Lung (tissue), 12 donors: ENCODE measurements around the gene VARS2. TPM values are rescaled to one million over a fixed set of nuclear protein-coding genes. Genes with fewer than 3 reads are reported as not detected.
A peak's percentile ranks its signal among the peaks of the same experiment; 100 is the strongest.
"Not testable (repeated sequence)": the region's sequence is repeated elsewhere in the genome, so short reads cannot be mapped to it uniquely, and the experiment has no call there.

Experiments
- ATAC-seq: fragments of 200-7000 bp; cut with Tn5 transposase; one replicate; pipeline ENCODE4 v1.9.1; 2020; ENCODE audit warnings: moderate number of reproducible peaks; ENCODE audit not compliant: insufficient read depth, low FRiP score
- DNase-seq, 3 donors: peaks; one replicate each; pipeline ENCODE4 v3.0.0-alpha.2; 2013 to 2017
- H3K27ac ChIP-seq, 2 donors: one replicate each; pipeline ENCODE4 v1.5.1; 2013; ENCODE audit warnings: mild to moderate bottlenecking in 2 of 2, moderate library complexity in 2 of 2, control low read depth in 1 of 2, inconsistent platforms in 1 of 2, low read depth in 1 of 2, low read length in 1 of 2
- H3K27me3 ChIP-seq, 3 donors: one replicate each; pipeline ENCODE4 v1.5.1; 2013; ENCODE audit warnings: low read length in 2 of 3; ENCODE audit not compliant: control insufficient read depth in 3 of 3, insufficient read depth in 3 of 3
- H3K36me3 ChIP-seq, 4 donors: one replicate each; pipeline ENCODE4 v1.5.1; 2013; ENCODE audit warnings: low read length in 4 of 4, mild to moderate bottlenecking in 1 of 4, moderate library complexity in 1 of 4; ENCODE audit not compliant: control insufficient read depth in 4 of 4, insufficient read depth in 4 of 4
- H3K4me1 ChIP-seq, 5 donors: one replicate each; pipeline ENCODE4 v1.5.1; 2013; ENCODE audit warnings: low read length in 5 of 5, mild to moderate bottlenecking in 2 of 5, moderate library complexity in 1 of 5; ENCODE audit not compliant: control insufficient read depth in 5 of 5, insufficient read depth in 5 of 5
- H3K4me3 ChIP-seq: one replicate; pipeline ENCODE4 v1.5.1; 2013; ENCODE audit warnings: mild to moderate bottlenecking, control low read depth, moderate library complexity
- H3K9ac ChIP-seq, 2 donors: one replicate each; pipeline ENCODE4 v1.5.1; 2013; ENCODE audit warnings: low read length in 2 of 2, control low read depth in 1 of 2; ENCODE audit not compliant: insufficient read depth in 1 of 2
- H3K9me3 ChIP-seq, 4 donors: one replicate each; pipeline ENCODE4 v1.5.1; 2013; ENCODE audit warnings: low read length in 3 of 4, mild to moderate bottlenecking in 1 of 4, moderate library complexity in 1 of 4; ENCODE audit not compliant: control insufficient read depth in 4 of 4, insufficient read depth in 3 of 4
- CTCF ChIP-seq: IDR thresholded peaks from 2 replicates; pipeline ENCODE4 v1.5.1; 2012; ENCODE audit warnings: mild to moderate bottlenecking; ENCODE audit errors: control extremely low read depth, extremely low read depth
- WGBS, 2 donors: extraction: QIAGEN DNeasy Blood & Tissue Kit; methylation state at CpG; one replicate each; pipeline ENCODE4 v1.1.7; 2013; 5-methylcytosine and 5-hydroxymethylcytosine counted together
- polyA plus RNA-seq, 2 donors: library from polyadenylated mRNA; stranded (reverse); fragments of 200-250 nt; gene quantifications; one replicate each; pipeline ENCODE4 v1.2.1, GENCODE V29; 2013
- total RNA-seq, 2 donors: library from RNA; depleted of rRNA in 1 of 2; stranded (reverse); fragments of >200 nt in 1 of 2; gene quantifications; one replicate each; pipeline ENCODE4 v1.2.1, GENCODE V29; 2014 to 2021
- donor health status: control.
- donor health status: control.
- donor health status: Bipolar disorder and iron deficiency.
- donor health status: healthy.
- donor health status: DM: yes; HTN: yes; CAD: no.

The VARS2 gene
- total and polyA plus RNA-seq, 4 donors = 17.4 to 38.4 (median 25.5) TPM

GRCh38 chr6:30917487-30917886, 3.4 kb downstream of the VARS2 start:
- DNase-seq (no peak), ATAC-seq (no peak)
- H3K9me3 ChIP-seq = no peaks in the 10 kb centered on the region
- no peak overlapping the region for H3K4me3 ChIP-seq
- H3K36me3 ChIP-seq = peaks cover 7 to 34% (median 11%) of the 10 kb centered on the region in 4 donors
- no peak overlapping the region for H3K9ac ChIP-seq
- H3K27me3 ChIP-seq = no peaks in the 10 kb centered on the region
- no peak for TF ChIP-seq CTCF
- WGBS, 2 donors = 89 to 94% methylated on average over 8 of the region's 8 CpGs
- H3K27ac ChIP-seq = no peak overlapping the region
- peaks cover 0 to 21% (median 15%) of the 10 kb centered on the region in 5 donors for H3K4me1 ChIP-seq

GRCh38 chr6:30918670-30919069, 4.6 kb downstream of the VARS2 start:
- WGBS, 2 donors = 83 to 90% methylated on average over 8 of the region's 8 CpGs
- ATAC-seq (no peak), DNase-seq (no peak)
- Histone ChIP-seq H3K36me3 (peaks cover 7 to 46% (median 19%) of the 10 kb centered on the region in 4 donors), H3K9ac (no peak overlapping the region), H3K27me3 (no peaks in the 10 kb centered on the region), H3K4me3 (no peak overlapping the region), H3K9me3 (no peaks in the 10 kb centered on the region), H3K27ac (no peak overlapping the region), H3K4me1 (peaks cover 0 to 16% (median 11%) of the 10 kb centered on the region in 5 donors)
- TF ChIP-seq CTCF = no peak

- H3K4me3 ChIP-seq = no peak overlapping the region
- no peak overlapping the region for H3K27ac ChIP-seq
- TF ChIP-seq CTCF = no peak
- no peaks in the 10 kb centered on the region for H3K27me3 ChIP-seq
- H3K36me3 ChIP-seq = peaks cover 7 to 64% (median 21%) of the 10 kb centered on the region in 4 donors
- 93 to 94% methylated on average over 7 of the region's 7 CpGs for WGBS, 2 donors
- no peak overlapping the region for H3K9ac ChIP-seq
- ATAC-seq = no peak
- peaks cover 0 to 3% (median 0%) of the 10 kb centered on the region in 4 donors for H3K9me3 ChIP-seq
- no peak for DNase-seq
- H3K4me1 ChIP-seq = no peaks in the 10 kb centered on the region
Measured at GRCh38 chr6:30922447-30922852, 8.4 kb downstream of the VARS2 start.

GRCh38 chr6:30924040-30924627, 10.1 kb downstream of the VARS2 start:
- H3K9me3 ChIP-seq, DNase-seq, H3K4me3 ChIP-seq, H3K27me3 ChIP-seq, H3K4me1 ChIP-seq, ATAC-seq, H3K9ac ChIP-seq: not testable (repeated sequence)
- WGBS, 2 donors = 90% methylated on average over 9 of the region's 9 CpGs
- peak overlapping the region in 1 of 2 donors; percentile 43 for H3K27ac ChIP-seq
- H3K36me3 ChIP-seq = peaks cover 7 to 58% (median 21%) of the 10 kb centered on the region in 4 donors
